ENCODE data around the gene MAS1. TPM values are rescaled to one million over a fixed set of nuclear protein-coding genes. Genes with fewer than 3 reads are reported as not detected.

Gene MAS1
- total RNA-seq, 5 donors from 2014 or later (not counting 1 experiment from before 2014, with no cell fraction given) = not detected

DNA sequence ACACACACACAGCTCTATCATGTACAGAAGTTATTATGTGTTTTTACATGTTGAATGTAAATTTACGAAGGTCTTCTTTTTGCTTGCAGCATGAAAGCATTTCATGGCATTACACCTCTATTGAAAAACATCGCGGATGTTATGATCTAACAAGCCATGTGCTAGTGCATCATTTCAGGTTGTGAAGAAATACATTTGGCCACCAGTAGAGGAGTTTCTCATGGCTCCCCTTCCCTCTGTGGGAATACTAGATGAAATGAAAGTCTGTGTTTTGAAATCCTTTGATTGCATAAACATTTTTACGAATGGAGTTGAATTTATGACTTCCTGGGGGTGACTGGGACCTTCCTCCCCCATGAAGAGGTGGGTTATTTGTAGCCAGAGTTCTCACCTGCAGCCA lies 17.7 kb downstream of the MAS1 start:
- H3K36me3 ChIP-seq (ENCODE audit: control insufficient read depth in 2 of 2, extremely low read depth in 1 of 2, insufficient read depth in 1 of 2, low read length in 1 of 2) = no peaks in the 10 kb centered on the region
- H3K9me3 Mint-ChIP-seq = no peaks in the 10 kb centered on the region
- 57% methylated on average over 1 of the region's 4 CpGs for WGBS (ENCODE audit: insufficient coverage)
- DNase-seq = no peak
- no peak overlapping the region for H3K27ac ChIP-seq (ENCODE audit: low read length)
- H3K36me3 Mint-ChIP-seq = no peaks in the 10 kb centered on the region
- ATAC-seq (replicated peaks in 1 of 4) = no peak
- CTCF ChIA-PET = no interaction called here
- POLR2A ChIA-PET = interaction anchor here in 1 of 2 donors (0.6 to 0.7 kb wide), 2 partner anchors 101 to 863 kb away, joined by 3 to 5 read pairs; partner anchors contain the start of gene TAGAP
- H3K27me3 ChIP-seq (replicated peaks in 1 of 2; ENCODE audit: control insufficient read depth in 2 of 2, extremely low read depth in 1 of 2, insufficient read depth in 2 of 2, low read length in 1 of 2) = peaks cover 0 to 9% of the 10 kb centered on the region in 2 experiments
- no peaks in the 10 kb centered on the region for H3K4me1 Mint-ChIP-seq
- H3K27me3 Mint-ChIP-seq = peaks cover 16 to 24% of the 10 kb centered on the region in 2 donors
- H3K4me1 ChIP-seq (ENCODE audit: control insufficient read depth in 1 of 2, extremely low read depth in 1 of 2, insufficient read depth in 2 of 2, low read length in 2 of 2) = no peaks in the 10 kb centered on the region
- H3K4me3 Mint-ChIP-seq = no peak overlapping the region
- H3K4me3 ChIP-seq (ENCODE audit: control insufficient read depth in 1 of 2, extremely low read depth in 1 of 2, low read length in 1 of 2) = no peak overlapping the region
- H3K27ac Mint-ChIP-seq = no peak overlapping the region
- H3K9me3 ChIP-seq = no peaks in the 10 kb centered on the region

DNA sequence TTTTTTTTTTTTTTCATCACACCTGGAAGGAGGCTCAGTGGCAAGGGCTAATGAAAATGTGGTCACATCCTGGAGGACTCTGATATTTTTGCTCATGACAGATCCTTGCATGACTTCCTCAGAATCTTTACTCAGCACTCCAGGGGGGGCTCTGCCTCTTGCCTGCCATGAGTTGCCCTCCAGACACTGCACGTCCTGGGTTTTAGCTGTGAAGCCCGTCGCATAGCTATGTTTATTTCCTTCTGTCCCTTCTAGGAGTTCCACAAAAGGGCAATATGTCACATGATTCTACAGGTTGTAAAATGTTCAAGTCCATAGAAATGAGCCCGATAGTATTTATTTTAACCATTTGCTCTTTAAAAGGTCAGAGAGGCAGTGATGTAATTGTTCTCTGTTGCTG lies 18.2 kb downstream of the MAS1 start:
- H3K4me1 Mint-ChIP-seq = no peaks in the 10 kb centered on the region
- DNase-seq = no peak
- no peak overlapping the region for H3K4me3 Mint-ChIP-seq
- no peaks in the 10 kb centered on the region for H3K36me3 ChIP-seq (ENCODE audit: control insufficient read depth in 2 of 2, extremely low read depth in 1 of 2, insufficient read depth in 1 of 2, low read length in 1 of 2)
- peaks cover 17 to 24% of the 10 kb centered on the region in 2 donors for H3K27me3 Mint-ChIP-seq
- no peak overlapping the region for H3K27ac ChIP-seq (ENCODE audit: low read length)
- no peaks in the 10 kb centered on the region for H3K9me3 Mint-ChIP-seq
- ChIA-PET POLR2A (interaction anchor here in 1 of 2 donors (0.7 kb wide), 1 partner anchor 102 kb away, joined by 5 read pairs; no protein-coding TSS in a partner anchor), CTCF (no interaction called here)
- H3K27ac Mint-ChIP-seq = no peak overlapping the region
- H3K4me3 ChIP-seq (ENCODE audit: control insufficient read depth in 1 of 2, extremely low read depth in 1 of 2, low read length in 1 of 2) = no peak overlapping the region
- H3K27me3 ChIP-seq (replicated peaks in 1 of 2; ENCODE audit: control insufficient read depth in 2 of 2, extremely low read depth in 1 of 2, insufficient read depth in 2 of 2, low read length in 1 of 2) = peaks cover 0 to 9% of the 10 kb centered on the region in 2 experiments
- WGBS (ENCODE audit: insufficient coverage) = 67% methylated on average over 1 of the region's 4 CpGs
- no peaks in the 10 kb centered on the region for H3K4me1 ChIP-seq (ENCODE audit: control insufficient read depth in 1 of 2, extremely low read depth in 1 of 2, insufficient read depth in 2 of 2, low read length in 2 of 2)
- H3K36me3 Mint-ChIP-seq = no peaks in the 10 kb centered on the region
- ATAC-seq (replicated peaks in 1 of 4) = no peak
- no peaks in the 10 kb centered on the region for H3K9me3 ChIP-seq

- DNase-seq (no peak), ATAC-seq (replicated peaks in 1 of 4) (no peak)
- Histone ChIP-seq H3K9me3 (no peaks in the 10 kb centered on the region), H3K4me1 (ENCODE audit: control insufficient read depth in 1 of 2, extremely low read depth in 1 of 2, insufficient read depth in 2 of 2, low read length in 2 of 2) (no peaks in the 10 kb centered on the region), H3K4me3 (ENCODE audit: control insufficient read depth in 1 of 2, extremely low read depth in 1 of 2, low read length in 1 of 2) (no peak overlapping the region), H3K27ac (ENCODE audit: low read length) (no peak overlapping the region), H3K36me3 (ENCODE audit: control insufficient read depth in 2 of 2, extremely low read depth in 1 of 2, insufficient read depth in 1 of 2, low read length in 1 of 2) (no peaks in the 10 kb centered on the region), H3K27me3 (replicated peaks in 1 of 2; ENCODE audit: control insufficient read depth in 2 of 2, extremely low read depth in 1 of 2, insufficient read depth in 2 of 2, low read length in 1 of 2) (peaks cover 0 to 13% of the 10 kb centered on the region in 2 experiments)
- WGBS (ENCODE audit: insufficient coverage) = 81% methylated on average over 5 of the region's 5 CpGs
- no peak overlapping the region for H3K4me3 Mint-ChIP-seq
- peaks cover 22 to 24% of the 10 kb centered on the region in 2 donors for H3K27me3 Mint-ChIP-seq
- no peaks in the 10 kb centered on the region for H3K9me3 Mint-ChIP-seq
- no peak overlapping the region for H3K27ac Mint-ChIP-seq
- peaks cover 0 to 4% (median 0%) of the 10 kb centered on the region in 3 donors for H3K4me1 Mint-ChIP-seq
- ChIA-PET POLR2A (no interaction called here), CTCF (no interaction called here)
- H3K36me3 Mint-ChIP-seq = no peaks in the 10 kb centered on the region
Observed at GRCh38 chr6:159910342-159910741, 19.6 kb downstream of the MAS1 start.

DNA sequence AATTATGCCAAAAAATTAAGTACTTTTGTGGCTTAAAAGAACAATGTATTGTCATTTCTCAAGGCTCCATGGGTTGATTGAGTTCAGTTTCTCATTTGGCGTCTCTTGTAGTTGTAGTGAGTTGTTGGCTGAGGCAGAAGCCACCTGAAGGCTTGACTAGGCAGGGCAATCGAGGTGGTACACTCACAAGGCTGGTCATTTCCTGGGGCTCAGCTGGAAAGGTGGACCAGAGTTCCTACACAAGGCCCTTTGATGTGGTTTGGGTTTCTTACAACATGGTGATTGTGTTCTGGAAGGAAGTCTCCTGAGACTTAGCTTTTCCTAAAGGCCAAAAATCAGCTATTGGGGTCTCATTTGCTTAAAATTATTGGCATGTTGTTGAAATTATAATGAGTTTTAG lies 22.6 kb downstream of the MAS1 start:
- ATAC-seq (replicated peaks in 1 of 4) (no peak), DNase-seq (no peak)
- ChIA-PET POLR2A (interaction anchor here in 1 of 2 donors (0.6 kb wide), 1 partner anchor 123 kb away, joined by 3 read pairs; no protein-coding TSS in a partner anchor), CTCF (no interaction called here)
- WGBS (ENCODE audit: insufficient coverage) = no CpG with 5 or more reads among the region's 2 CpGs
- no peak overlapping the region for H3K27ac ChIP-seq (ENCODE audit: low read length)
- no peak overlapping the region for H3K4me3 ChIP-seq (ENCODE audit: control insufficient read depth in 1 of 2, extremely low read depth in 1 of 2, low read length in 1 of 2)
- peaks cover 24 to 26% of the 10 kb centered on the region in 2 donors for H3K27me3 Mint-ChIP-seq
- H3K27ac Mint-ChIP-seq = no peak overlapping the region
- H3K4me1 ChIP-seq (ENCODE audit: control insufficient read depth in 1 of 2, extremely low read depth in 1 of 2, insufficient read depth in 2 of 2, low read length in 2 of 2) = no peaks in the 10 kb centered on the region
- peaks cover 0 to 4% (median 0%) of the 10 kb centered on the region in 3 donors for H3K4me1 Mint-ChIP-seq
- peaks cover 0 to 20% of the 10 kb centered on the region in 2 experiments for H3K27me3 ChIP-seq (replicated peaks in 1 of 2; ENCODE audit: control insufficient read depth in 2 of 2, extremely low read depth in 1 of 2, insufficient read depth in 2 of 2, low read length in 1 of 2)
- H3K9me3 ChIP-seq = no peaks in the 10 kb centered on the region
- H3K36me3 ChIP-seq (ENCODE audit: control insufficient read depth in 2 of 2, extremely low read depth in 1 of 2, insufficient read depth in 1 of 2, low read length in 1 of 2) = no peaks in the 10 kb centered on the region
- H3K36me3 Mint-ChIP-seq = no peaks in the 10 kb centered on the region
- H3K4me3 Mint-ChIP-seq = no peak overlapping the region
- H3K9me3 Mint-ChIP-seq = no peaks in the 10 kb centered on the region

GRCh38 chr6:159913862-159914564 lies 23.2 kb downstream of the MAS1 start:
- Histone ChIP-seq H3K27me3 (replicated peaks in 1 of 2; ENCODE audit: control insufficient read depth in 2 of 2, extremely low read depth in 1 of 2, insufficient read depth in 2 of 2, low read length in 1 of 2) (peaks cover 0 to 20% of the 10 kb centered on the region in 2 experiments), H3K4me1 (ENCODE audit: control insufficient read depth in 1 of 2, extremely low read depth in 1 of 2, insufficient read depth in 2 of 2, low read length in 2 of 2) (no peaks in the 10 kb centered on the region), H3K9me3 (no peaks in the 10 kb centered on the region), H3K36me3 (ENCODE audit: control insufficient read depth in 2 of 2, extremely low read depth in 1 of 2, insufficient read depth in 1 of 2, low read length in 1 of 2) (no peaks in the 10 kb centered on the region), H3K4me3 (ENCODE audit: control insufficient read depth in 1 of 2, extremely low read depth in 1 of 2, low read length in 1 of 2) (no peak overlapping the region), H3K27ac (ENCODE audit: low read length) (no peak overlapping the region)
- POLR2A ChIA-PET = interaction anchor here in 1 of 2 donors (0.6 kb wide), 1 partner anchor 124 kb away, joined by 3 read pairs; no protein-coding TSS in a partner anchor
- CTCF ChIA-PET = no interaction called here
- DNase-seq (no peak), ATAC-seq (replicated peaks in 1 of 4) (no peak)
- H3K9me3 Mint-ChIP-seq = no peaks in the 10 kb centered on the region
- H3K36me3 Mint-ChIP-seq = no peaks in the 10 kb centered on the region
- H3K27ac Mint-ChIP-seq = no peak overlapping the region
- H3K27me3 Mint-ChIP-seq = peaks cover 24 to 26% of the 10 kb centered on the region in 2 donors
- peaks cover 0 to 4% (median 0%) of the 10 kb centered on the region in 3 donors for H3K4me1 Mint-ChIP-seq
- WGBS (ENCODE audit: insufficient coverage) = 60% methylated on average over 5 of the region's 6 CpGs
- H3K4me3 Mint-ChIP-seq = no peak overlapping the region

DNA sequence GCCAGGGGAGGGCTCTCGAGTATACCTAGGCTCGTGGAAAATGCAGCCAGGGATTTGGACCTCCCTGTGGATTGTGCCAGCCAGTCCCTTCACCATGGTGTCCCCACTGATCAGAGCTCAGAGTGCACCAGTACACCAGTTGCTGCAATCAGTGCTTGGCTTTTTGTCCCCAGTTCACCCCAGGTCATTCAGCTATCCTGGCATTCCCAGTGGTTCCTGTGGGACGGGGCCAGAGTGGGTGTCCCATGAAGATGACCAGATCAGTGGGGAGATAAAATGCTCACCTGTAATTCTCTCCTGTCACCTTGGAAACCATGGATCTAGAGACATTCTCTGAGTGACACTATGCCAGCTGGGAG lies 23.8 kb downstream of the MAS1 start:
- Mint-ChIP-seq H3K27me3 (peaks cover 24 to 26% of the 10 kb centered on the region in 2 donors), H3K9me3 (no peaks in the 10 kb centered on the region), H3K4me1 (peaks cover 0 to 4% (median 0%) of the 10 kb centered on the region in 3 donors), H3K4me3 (no peak overlapping the region), H3K27ac (no peak overlapping the region), H3K36me3 (no peaks in the 10 kb centered on the region)
- no peaks in the 10 kb centered on the region for H3K36me3 ChIP-seq (ENCODE audit: control insufficient read depth in 2 of 2, extremely low read depth in 1 of 2, insufficient read depth in 1 of 2, low read length in 1 of 2)
- 67% methylated on average over 3 of the region's 3 CpGs for WGBS (ENCODE audit: insufficient coverage)
- ATAC-seq (replicated peaks in 1 of 4) (no peak), DNase-seq (no peak)
- no peaks in the 10 kb centered on the region for H3K4me1 ChIP-seq (ENCODE audit: control insufficient read depth in 1 of 2, extremely low read depth in 1 of 2, insufficient read depth in 2 of 2, low read length in 2 of 2)
- ChIA-PET CTCF (no interaction called here), POLR2A (no interaction called here)
- H3K4me3 ChIP-seq (ENCODE audit: control insufficient read depth in 1 of 2, extremely low read depth in 1 of 2, low read length in 1 of 2) = no peak overlapping the region
- H3K27ac ChIP-seq (ENCODE audit: low read length) = no peak overlapping the region
- H3K9me3 ChIP-seq = no peaks in the 10 kb centered on the region
- peaks cover 0 to 16% of the 10 kb centered on the region in 2 experiments for H3K27me3 ChIP-seq (replicated peaks in 1 of 2; ENCODE audit: control insufficient read depth in 2 of 2, extremely low read depth in 1 of 2, insufficient read depth in 2 of 2, low read length in 1 of 2)
